ENCODE data around the gene PARD3B.

The PARD3B gene

DNA sequence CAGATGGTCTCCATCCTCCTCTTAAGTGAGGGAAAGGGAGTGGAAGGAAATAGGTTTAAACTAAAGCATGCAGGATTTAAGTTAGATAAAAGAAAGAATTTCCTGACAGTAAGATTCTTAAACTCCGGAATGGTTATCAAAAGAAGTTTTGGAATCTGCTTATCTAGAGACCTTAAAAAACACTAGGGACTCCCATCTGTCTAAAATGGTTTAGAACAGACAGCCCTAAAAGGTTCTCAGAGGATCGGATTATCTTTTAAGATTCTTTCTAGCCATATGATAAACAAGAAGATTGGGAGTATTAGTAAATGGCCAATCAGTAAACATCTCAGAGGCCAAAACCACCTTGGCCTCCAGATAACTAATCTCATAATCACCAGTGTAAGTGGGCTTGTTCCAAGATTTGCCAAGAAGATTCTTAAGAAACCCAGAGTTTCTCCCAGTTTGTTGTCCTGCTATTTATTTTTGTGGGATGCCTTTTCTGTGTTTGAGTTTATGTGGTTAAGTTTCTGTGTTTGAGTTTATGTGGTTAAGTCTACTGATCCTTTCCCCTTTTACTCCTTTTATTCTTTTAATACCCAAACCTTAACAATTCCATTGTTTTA, 822.2 kb downstream of the PARD3B start:
- no peak for DNase-seq (ENCODE audit: low read depth)
- H3K4me3 ChIP-seq (ENCODE audit: low read depth, low read length), result no peak overlapping the region
- no peak for TF ChIP-seq CTCF (IDR thresholded peaks at IDR 0.05; ENCODE audit: control insufficient read depth, extremely low read depth, insufficient read depth)

DNA sequence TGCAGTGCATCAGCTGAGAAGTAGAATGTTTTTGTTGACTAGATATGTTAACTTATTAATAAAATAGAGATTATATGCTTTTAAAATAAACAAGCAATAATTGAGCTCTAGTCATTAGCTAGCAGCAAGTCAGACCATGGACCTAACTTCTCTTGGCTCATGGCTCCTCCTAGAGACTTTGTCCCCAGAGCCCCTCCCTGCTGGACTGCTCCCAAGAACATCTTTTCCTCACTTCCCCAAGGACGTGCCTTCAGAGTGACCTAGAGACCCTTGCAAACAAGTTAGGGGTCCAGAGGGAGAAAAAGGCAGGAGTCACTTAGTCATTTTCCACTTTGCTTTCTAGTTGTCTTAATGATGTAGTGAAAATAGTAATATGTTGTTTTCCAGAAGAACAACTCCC, 824.5 kb downstream of the PARD3B start:
- no peak overlapping the region for H3K4me3 ChIP-seq (ENCODE audit: low read depth, low read length)
- TF ChIP-seq CTCF (IDR thresholded peaks at IDR 0.05; ENCODE audit: control insufficient read depth, extremely low read depth, insufficient read depth), result no peak
- no peak for DNase-seq (ENCODE audit: low read depth)

- TF ChIP-seq CTCF (IDR thresholded peaks at IDR 0.05; ENCODE audit: control insufficient read depth, extremely low read depth, insufficient read depth), result no peak
- DNase-seq (ENCODE audit: low read depth), result no peak
- no peak overlapping the region for H3K4me3 ChIP-seq (ENCODE audit: low read depth, low read length)
Observed at GRCh38 chr2:205370726-205371125, 825.5 kb downstream of the PARD3B start.

DNA sequence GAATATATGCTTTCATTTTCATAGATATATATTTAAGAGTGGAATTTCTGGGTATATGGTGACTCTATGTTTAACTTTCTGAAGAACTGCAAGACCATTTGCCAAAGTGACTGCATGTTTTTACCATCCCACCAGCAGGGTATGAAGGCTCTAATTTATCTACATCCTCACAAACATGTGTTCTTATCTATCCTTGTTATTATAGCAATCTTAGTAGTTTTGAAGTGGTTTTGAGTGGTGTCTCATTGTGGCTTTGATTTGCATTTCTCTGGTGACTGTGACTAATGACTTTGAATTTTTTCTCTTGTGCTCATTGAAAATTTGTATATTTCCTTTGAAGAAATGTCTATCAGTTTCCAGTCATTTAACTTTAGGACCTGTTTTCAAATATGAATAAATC, 826.9 kb downstream of the PARD3B start:
- no peak for DNase-seq (ENCODE audit: low read depth)
- no peak for TF ChIP-seq CTCF (IDR thresholded peaks at IDR 0.05; ENCODE audit: control insufficient read depth, extremely low read depth, insufficient read depth)
- H3K4me3 ChIP-seq (ENCODE audit: low read depth, low read length), result no peak overlapping the region

GRCh38 chr2:205375461-205376448, 830.5 kb downstream of the PARD3B start:
- no peak for TF ChIP-seq CTCF (IDR thresholded peaks at IDR 0.05; ENCODE audit: control insufficient read depth, extremely low read depth, insufficient read depth)
- no peak for DNase-seq (ENCODE audit: low read depth)

GRCh38 chr2:205377324-205377723, 832.0 kb downstream of the PARD3B start:
- no peak for TF ChIP-seq CTCF (IDR thresholded peaks at IDR 0.05; ENCODE audit: control insufficient read depth, extremely low read depth, insufficient read depth)
- H3K4me3 ChIP-seq (ENCODE audit: low read depth, low read length), result no peak overlapping the region
- no peak for DNase-seq (ENCODE audit: low read depth)

More at GRCh38 chr2:205375461-205376448, 830.5 kb downstream of the PARD3B start:
- no peak overlapping the region for H3K4me3 ChIP-seq (ENCODE audit: low read depth, low read length)
